Stimulated activated CD4-positive, alpha-beta T cell treated with anti-CD3 and anti-CD28 coated beads, TNF-alpha, amount 100 ng/mL, for 4 hours (primary cell): ENCODE results near the gene KRTAP19-8.

Source experiments
- DNase-seq, 3 experiments: peaks; one replicate each; pipeline ENCODE4 v3.0.0-alpha.2; 2020; ENCODE audit warnings: low read depth in 3 of 3

KRTAP19-8 gene, protein sequence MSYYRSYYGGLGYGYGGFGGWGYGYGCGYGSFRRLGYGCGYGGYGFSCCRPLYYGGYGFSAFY

DNA sequence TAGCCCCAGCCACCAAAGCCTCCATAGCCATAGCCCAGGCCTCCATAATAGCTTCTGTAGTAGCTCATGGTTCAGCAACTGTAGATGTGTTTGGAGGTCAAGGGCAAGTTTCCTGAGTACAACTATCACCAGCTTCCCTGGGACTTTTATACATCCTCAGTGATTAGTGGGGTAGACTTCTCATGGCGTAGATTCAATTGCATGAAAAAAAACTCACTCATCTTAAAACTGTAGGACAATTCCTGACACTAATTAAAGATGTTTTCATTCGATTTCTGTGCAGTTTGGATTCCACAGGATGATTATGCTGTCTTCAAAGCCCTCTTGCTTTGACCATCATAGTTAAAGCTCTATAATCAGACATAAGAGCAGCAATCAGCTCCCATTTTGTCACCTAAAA is at the start of gene KRTAP19-8:
Gene KRTAP19-8, minus strand, starts transcription at position 101 of the 400 bp plus-strand sequence. Its CDS starts 33 bp downstream, at position 68.
- no peak for DNase-seq

DNA sequence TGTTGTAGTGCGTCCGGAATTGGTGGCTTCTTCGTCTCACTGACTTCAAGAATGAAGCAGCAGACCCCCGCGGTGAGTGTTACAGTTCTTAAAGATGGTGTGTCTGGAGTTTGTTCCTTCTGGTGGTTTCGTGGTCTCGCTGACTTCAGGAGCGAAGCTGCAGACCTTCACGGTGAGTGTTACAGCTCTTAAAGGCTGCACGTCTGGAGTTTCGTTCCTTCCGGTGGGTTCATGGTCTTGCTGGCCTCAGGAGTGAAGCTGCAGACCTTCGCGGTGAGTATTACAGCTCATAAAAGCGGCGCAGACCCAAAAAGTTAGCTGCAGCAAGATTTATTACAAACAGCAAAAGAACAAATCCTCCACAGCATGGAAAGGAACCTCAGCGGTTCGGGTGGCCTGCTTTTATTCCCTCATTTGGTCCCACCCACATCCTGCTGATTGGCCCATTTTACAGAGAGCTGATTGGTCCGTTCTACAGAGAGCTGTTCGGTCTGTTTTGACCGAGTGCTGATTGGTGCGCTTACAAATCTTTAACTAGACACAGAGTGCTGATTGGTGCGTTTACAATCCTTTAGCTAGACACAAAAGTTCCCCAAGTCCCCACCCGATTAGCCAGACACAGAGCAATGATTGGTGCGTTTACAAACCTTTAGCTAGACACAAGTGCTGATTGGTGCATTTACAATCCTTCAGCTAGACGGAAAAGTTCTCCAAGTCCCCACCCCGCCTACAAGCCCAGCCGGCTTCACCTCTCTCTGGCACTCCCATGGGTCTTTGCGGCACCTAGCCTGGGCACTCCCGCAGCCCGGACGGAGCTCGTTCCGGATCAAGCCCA is 49.6 kb upstream of the KRTAP19-8 start:
- DNase-seq, result no peak

DNA sequence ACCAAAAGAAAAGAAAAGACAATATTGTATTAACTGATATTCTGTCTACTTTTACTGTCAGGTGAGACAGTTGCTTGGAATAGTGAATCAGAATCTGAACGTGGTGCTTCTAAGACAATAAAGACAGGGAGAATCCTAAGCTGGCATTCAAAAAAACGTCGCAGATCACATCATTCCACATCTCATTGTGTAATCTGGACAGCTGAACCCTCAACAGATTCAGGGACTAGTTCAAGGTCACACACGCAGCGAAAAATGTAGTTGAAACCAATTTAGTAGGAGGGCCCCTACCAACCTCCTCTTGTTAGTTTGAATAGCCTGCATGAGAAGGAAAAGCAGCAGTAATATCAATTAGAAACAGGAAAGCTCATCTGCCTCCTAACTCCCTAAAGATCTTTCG is 46.4 kb upstream of the KRTAP19-8 start:
- DNase-seq, result no peak

DNA sequence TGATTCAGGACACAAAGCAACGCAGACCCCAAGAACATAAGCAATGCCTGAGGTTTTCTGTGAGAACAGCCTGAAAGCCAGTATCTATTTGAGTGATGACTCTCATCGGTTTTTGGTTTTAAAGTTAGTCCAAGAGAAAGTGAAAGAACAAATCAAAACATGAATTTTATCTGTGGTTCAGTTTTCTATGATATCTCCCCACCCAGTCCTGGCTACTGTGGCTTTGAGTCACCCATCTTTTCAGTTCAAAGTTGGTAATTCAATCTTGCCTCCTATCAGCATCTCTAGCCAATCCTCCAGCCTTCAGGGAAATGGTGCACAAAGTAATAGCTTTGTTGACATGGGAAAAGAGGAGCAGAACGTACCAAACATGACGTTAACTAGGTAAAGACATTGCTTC is 40.5 kb upstream of the KRTAP19-8 start:
- DNase-seq, result no peak

DNA sequence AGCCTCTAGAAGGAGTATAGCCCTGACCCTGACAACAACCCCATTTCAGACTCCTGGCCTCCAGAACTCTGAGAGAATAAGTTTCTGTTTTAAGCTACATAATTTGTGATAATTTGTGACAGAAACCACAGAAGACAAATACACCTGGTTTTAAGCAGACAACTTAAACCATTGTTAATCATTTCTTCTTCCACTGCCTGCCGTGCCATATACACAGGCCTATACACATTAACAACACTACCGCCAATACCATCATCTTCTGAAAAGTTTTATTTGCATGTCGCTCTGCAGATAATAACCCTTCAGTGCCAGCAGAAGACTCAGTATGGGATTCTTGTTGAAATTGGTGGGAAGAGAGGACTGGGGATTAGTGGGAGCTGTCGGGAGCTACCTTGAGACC is 39.9 kb upstream of the KRTAP19-8 start:
- no peak for DNase-seq

DNA sequence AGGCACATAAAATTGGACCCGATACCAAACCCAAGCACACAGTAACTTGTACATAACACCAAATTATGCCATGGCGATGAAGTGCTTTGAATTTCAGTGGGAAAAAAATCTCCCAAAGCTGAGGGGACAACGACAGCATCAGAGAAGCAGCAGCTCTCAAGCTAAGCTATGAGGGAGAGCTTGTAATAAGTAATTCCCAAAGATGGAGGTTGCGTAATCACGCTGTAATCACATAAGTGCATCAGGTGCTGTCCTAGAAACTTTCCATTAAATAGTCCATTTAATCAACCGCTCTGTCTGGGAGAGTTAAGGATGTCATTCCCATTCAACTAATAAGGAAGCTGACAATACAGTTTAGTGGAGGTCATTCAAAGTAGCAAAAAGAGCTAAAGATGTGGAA is 37.6 kb upstream of the KRTAP19-8 start:
- DNase-seq, result no peak

DNA sequence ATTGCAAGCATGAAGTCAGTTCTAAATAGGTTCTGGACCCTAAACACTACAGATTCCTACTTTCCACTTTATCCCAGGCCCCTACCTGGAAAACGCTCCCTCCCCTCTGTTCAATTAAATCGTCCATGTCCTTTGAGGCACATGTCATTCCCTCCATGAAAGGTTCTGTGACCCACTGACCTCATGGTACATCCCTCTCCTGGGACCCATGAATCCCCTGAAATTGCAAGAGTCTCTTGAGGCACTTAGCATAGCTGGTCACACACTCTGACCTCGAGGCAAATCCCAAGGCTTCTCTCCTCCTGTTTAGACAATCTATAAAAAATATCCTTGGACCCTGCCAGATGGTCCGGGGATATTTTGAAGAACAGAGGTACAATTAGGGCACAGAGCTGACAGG is 34.3 kb upstream of the KRTAP19-8 start:
- no peak for DNase-seq

DNA sequence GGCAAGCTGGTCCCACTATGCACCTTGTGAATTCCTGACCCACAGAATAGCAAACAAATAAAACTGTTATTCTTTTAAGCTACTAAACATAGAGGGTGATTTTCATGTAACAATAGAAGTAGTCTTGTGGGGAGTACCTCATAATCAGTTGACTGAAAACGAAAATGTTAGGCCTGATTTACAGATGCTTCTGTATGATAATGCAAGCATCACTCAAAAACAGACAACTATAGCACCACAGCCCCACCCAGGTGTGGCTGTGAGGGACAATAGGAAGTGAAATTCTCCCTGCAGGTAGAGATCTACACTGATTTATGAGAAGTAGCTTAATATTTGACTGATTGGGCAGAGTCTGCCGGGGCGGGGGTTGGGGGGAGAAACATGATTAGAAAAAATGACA is 26.5 kb upstream of the KRTAP19-8 start:
- DNase-seq, result no peak

DNA sequence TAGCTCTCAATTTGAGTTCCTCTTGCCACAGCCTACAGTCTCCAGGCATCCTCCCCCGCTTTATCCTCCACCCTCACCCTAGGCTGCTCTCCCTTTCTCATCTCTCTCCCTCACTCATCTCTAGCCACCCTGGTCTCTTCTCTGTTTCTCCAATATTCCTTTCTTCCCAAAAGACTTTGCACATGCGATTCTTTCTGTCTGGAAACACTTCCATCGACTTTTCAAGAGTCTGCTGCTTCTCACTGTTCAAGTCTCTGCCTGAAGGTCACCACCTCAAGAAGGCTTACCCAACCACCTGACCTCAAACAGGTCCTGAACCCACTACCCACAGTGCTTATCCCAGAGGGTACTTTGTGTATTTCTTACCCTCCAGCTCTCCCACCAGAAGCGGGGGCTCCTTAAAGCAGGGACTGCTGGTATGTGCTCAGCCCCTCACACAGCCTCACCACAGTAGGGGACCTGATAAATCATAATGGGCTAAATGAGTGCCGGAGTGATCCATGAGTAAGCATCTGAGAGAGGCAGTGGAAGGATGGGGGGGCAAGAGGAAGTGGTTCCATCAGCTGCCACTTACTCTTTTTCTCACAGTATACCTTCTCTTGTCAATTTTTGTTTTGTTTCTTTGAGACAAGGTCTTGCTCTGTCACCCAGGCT is 14.3 kb upstream of the KRTAP19-8 start:
- DNase-seq, result no peak

DNA sequence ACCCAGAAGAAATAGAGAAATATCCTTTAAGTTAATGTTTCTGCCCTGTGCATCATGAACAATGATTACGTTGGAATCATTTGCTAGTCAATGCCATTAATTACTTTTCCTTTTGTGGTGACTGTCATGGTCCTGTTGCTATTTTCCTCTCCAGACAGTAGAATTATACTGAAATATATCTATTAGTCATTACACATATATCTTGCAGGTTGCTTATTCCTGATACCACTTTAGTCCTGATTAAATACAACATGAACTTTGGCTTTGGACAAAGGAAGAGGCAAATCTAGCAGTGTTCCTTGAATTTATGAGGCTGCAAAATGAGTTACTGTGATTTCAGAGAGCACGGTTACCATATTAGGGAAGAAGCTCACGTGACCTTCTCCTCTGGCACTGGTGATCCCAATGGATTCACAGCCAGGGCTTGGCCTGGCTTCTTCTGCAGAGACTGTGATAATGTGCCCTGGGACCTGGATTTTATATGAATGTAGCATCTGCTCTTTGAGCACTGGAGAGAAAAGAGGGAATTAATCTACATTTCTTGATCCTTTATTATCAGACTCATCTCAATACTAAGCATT is 12.4 kb upstream of the KRTAP19-8 start:
- DNase-seq, result no peak

DNA sequence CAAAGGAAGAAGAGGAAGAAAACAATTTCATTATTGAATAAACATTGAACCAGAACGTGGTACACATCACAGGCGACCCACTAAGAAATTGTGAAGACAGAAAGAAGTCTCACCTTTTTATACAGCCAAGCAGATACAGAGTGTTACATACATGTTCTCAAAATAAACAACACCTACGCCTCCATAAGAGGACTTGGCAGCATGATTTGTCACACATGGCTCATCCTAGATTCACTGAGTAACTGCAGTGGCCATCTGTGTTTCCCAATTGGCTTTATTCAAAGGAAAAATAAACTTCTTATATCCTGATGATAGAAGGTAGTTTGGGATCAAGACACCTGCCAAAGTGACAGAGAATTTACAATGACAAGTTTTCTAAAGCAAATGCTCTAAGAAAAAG is 7.6 kb upstream of the KRTAP19-8 start:
- no peak for DNase-seq

DNA sequence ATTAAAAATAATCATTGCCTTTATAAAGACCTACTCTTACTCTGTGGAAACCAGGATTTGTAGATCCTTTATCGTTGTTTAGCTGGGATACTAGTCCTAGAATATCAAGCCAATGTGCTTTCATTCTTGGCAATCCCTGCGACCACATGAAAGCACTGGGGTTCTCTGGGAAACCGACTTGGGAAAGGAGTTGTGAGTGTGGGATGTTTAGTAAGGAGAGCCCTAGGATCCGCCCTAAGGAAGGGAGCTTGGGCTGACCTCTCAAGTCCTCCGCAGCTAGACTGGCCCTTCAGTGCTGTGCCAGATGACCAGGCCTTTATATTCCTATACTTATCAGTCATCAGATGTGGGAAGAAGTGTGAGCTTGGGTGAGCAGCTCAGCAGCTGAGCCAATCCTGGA is 5.2 kb upstream of the KRTAP19-8 start:
- DNase-seq, result no peak

DNA sequence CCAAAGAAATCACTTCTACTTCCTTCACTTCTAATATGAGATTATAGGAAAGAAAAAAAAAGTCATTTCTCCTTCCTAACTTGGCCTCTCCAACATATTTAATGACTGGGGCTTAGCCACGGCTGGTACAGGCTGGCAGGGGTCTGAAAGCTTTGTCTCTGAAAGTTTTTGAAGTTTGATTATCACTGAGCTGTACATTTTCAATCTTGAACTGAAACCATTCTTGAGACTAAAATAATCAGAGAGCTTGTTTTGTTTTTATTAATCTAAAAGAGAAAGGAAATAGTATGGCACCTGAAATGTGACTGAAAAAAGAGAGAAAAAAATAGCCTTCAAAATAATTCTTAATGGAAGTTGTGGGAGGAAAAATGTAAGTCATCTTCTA is 3.8 kb upstream of the KRTAP19-8 start:
- no peak for DNase-seq

DNA sequence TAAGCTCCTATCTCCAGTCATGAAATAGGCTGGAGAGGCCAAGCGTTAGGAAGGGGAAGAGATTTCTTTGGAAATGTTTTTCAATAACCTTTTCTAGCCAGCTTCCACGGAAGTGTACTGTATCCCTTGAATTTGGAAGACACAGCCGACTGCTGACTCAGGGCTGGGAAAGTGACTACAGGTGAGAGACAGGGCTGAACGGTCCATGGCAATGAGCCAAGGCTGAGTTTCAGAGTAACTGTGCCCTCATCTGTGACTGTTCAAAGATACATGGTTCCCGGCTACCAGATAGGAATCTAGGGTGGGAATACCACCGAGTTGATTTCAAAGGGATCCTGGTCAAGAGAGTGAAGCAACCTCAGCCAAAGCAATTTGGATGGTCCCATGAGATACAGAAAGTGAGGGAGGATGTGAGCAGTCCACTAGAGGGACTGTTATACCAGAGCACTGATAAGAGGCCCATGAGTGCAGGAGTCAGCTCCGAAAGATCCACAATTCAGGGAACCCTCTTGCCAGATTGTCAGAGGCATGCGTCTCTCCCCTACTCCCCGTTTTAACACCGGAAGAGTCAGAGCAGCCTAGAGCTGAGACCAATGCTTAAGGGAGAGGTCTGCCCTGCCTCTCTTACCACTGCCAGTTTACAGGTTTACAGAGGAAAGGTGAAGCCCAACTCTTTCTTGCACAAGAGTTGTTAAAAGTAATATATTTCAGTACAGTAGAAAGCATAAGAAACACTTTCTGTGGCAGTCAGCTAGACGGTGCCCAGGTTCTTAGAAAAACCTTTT is 3.2 kb upstream of the KRTAP19-8 start:
- no peak for DNase-seq

DNA sequence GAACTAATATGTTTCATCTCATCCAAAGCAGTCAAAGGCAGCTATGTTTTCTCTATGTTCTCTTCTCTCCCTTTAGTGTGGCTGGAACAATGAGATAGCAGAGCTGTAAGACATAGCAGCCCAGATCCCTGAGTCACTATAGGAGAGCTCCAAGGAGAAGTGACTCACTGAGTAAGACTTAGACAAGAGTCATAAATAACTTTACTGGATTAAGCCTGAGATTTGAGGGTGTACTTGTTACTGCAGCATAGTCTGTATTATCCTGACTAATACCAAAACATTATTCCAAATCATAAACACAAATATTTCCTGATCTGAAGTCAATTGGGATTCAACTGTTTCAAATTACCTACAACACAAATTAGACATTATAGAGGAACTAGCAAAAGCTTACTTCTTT is 3.9 kb downstream of the KRTAP19-8 start:
- no peak for DNase-seq

DNA sequence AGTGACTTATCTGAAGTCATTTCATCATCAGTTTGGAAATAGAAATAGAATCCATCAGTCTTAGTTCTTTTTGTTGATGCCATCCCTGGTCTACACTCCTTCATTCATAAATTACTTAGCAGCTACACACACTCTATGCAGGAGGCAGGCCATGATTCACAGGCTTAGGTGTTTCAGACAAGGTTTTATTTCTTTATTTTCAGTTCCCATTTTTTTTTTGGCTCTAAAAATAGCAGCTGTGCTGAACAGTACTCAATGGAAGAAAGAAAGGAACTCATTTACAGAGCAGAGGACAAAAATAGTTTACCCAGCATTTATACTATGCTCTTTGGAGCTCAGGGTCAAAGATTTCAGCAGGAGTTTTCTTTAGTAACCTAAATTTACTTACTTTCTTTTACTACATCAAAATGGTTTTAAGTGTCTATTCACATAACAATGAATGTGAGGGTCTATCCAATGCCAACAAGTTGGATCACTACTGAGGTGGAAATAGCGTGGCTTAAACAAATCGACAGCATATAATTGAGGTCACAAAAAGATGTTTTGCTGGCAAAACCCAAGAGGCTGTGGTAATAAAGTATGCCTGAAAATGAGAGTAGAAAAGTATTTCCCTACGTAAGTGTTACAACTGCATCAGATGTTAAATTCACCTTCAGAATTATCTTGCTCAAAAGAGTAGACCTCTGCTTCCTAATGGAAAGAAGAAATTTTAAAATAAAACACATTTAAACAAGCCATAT is 7.7 kb downstream of the KRTAP19-8 start:
- DNase-seq, result no peak

DNA sequence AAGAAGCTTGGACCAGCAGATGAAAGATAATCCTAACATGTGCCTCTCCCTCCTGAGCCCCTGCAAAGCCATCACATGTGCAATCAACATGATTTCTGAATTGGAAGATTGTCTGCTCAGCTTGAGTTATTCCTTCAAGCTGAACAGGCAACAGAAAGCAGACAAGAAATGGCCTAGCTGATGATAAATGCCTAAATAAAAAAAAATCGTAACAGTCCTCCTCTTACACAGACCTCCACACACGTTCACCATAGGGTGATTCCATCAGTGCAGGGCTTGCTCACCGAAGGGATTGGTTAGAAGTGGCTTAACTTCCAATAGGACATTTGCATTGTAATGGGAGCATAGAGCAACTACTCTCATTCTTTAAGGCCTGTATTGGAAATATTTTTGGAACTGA is 14.6 kb downstream of the KRTAP19-8 start:
- DNase-seq, result no peak

DNA sequence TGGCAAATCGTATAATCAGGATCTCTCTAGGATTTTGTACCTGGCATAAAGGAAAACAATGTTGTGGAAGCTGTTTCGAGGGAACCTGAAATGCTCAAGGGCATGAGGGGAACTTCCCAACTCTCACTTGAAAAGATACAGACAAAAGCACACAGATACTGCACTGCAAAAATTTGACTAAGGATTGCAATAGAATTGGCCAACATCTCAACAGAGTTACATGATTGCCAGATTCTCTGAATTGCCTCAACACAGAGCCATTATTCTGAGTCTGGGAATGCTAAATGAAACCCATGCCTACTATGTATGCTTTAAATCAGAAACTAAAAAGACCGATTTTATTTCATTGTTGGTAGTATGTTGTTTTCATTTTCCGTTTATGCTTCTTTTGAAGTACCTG is 16.0 kb downstream of the KRTAP19-8 start:
- no peak for DNase-seq

DNA sequence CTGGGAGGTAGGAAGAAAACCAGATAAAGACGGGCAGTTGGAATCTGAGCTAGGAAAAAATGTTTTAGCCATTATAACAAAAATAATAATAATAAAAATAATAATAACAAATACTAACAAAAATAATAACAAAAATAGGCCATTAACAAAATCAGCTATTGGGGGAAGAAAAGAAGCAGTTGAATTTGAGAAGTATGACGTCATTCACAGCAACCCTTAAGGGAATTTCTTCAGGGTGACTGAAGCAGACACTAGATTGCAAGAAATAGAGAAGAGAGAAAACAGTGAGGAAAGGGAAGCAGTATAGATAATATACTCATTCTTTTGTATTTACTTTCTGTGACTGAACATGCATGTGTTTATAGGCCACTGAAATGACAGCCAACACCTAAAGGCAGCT is 20.0 kb downstream of the KRTAP19-8 start:
- no peak for DNase-seq

DNA sequence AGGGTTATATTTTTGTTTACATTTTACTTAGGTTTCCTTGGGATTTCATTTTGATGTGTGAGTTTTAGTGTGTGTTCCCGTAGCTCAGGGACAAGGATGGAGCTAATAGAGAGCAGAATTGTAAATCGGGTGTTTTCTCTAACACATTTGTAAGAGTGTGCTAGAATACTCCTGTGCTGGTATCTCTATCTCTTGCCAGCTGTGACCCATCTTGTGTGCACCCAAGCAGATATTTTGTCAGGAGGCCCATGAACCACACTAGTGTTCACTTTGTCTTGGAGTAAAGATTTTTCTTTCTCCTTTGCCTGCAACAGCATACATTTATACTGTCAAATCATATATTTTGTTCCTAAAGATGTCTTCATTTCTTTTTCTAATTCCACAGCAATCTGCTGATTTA is 23.4 kb downstream of the KRTAP19-8 start:
- DNase-seq, result no peak
